Endothelial cell of umbilical vein (primary cell): Measurements from ENCODE around the gene TBC1D16. TPM values are rescaled to one million over a fixed set of nuclear protein-coding genes. Genes with fewer than 3 reads are reported as not detected.

Experiments used
- BruUV-seq: library from RNA; stranded (reverse); fragments of 400-500 nt; replicated peaks from 2 replicates; lab custom pipeline; 2021; lab: Mats Ljungman, UMichigan
- CTCF ChIA-PET: fragments of 300-600, 350-600 bp; sonication (Branson Sonifier 250); formaldehyde crosslinking; loops from one replicate; lab custom pipeline; 2021; ENCODE audit warnings: antibody characterized with exemption, inconsistent platforms; lab: Charles Lee
- POLR2A ChIA-PET: fragments of 300-600, 350-600 bp; sonication (Branson Sonifier 250); formaldehyde crosslinking; loops from one replicate; lab custom pipeline; 2021; ENCODE audit warnings: antibody characterized with exemption, inconsistent platforms; lab: Charles Lee
- DNase-seq: peaks from one replicate; pipeline ENCODE4 v3.0.0-alpha.2; 2011; ENCODE audit warnings: low read depth, low spot score
- FAIRE-seq: peaks from 2 replicates; lab custom pipeline; 2011; peaks lifted over from hg19 to GRCh38; lab: Jason Lieb, UNC
- H2AFZ ChIP-seq: 2 replicates; pipeline ENCODE4 v1.6.0; 2012; ENCODE audit warnings: low read depth, low read length, control low read depth, inconsistent platforms
- H3K27ac ChIP-seq: 2 replicates; pipeline ENCODE4 v1.5.1; 2011; ENCODE audit warnings: low read depth, mild to moderate bottlenecking, control low read depth, low read length, moderate library complexity; ENCODE audit not compliant: insufficient read depth
- H3K27me3 ChIP-seq, 2 experiments: 2 replicates each; pipeline versions ENCODE4 v1.6.0 to v1.6.1; 2011; ENCODE audit warnings: low read length in 2 of 2, mixed read lengths in 1 of 2; ENCODE audit not compliant: control insufficient read depth in 2 of 2, insufficient read depth in 2 of 2
- H3K36me3 ChIP-seq, 2 experiments: 2 replicates in 1 of 2; 3 replicates in 1 of 2; pipeline ENCODE4 v1.5.1; 2011; ENCODE audit warnings: low read length in 2 of 2, mild to moderate bottlenecking in 1 of 2, moderate library complexity in 1 of 2; ENCODE audit not compliant: control insufficient read depth in 2 of 2, insufficient read depth in 2 of 2; ENCODE audit errors: extremely low read depth in 1 of 2
- H3K4me1 ChIP-seq: 3 replicates; pipeline ENCODE4 v1.5.1; 2011; ENCODE audit warnings: mild to moderate bottlenecking, low read length; ENCODE audit not compliant: control insufficient read depth, insufficient read depth; ENCODE audit errors: extremely low read depth
- H3K4me2 ChIP-seq: 2 replicates; pipeline ENCODE4 v1.6.1; 2011; ENCODE audit warnings: low read length, control low read depth, mixed read lengths; ENCODE audit not compliant: insufficient read depth
- H3K4me3 ChIP-seq, 3 experiments: fragments of 200-600 bp in 1 of 3; sonication (generic), shearing (Covaris generic) in 1 of 3; replicated peaks in 1 of 3; 2 replicates each; pipeline ENCODE4 v1.5.1; 2011 to 2016; ENCODE audit warnings: control low read depth in 3 of 3, low read length in 3 of 3, mild to moderate bottlenecking in 2 of 3, inconsistent platforms in 1 of 3, low read depth in 1 of 3, moderate library complexity in 1 of 3; ENCODE audit not compliant: insufficient read depth in 1 of 3
- H3K79me2 ChIP-seq: 2 replicates; pipeline ENCODE4 v1.6.0; 2012; ENCODE audit warnings: low read length, inconsistent platforms; ENCODE audit not compliant: control insufficient read depth, insufficient read depth
- H3K9ac ChIP-seq: replicated peaks from 2 replicates; pipeline ENCODE3; 2011; ENCODE audit warnings: low read length, control low read depth; ENCODE audit not compliant: insufficient read depth; ENCODE audit errors: extremely low read depth
- H3K9me1 ChIP-seq: replicated peaks from 3 replicates; pipeline ENCODE4 v1.6.0; 2011; ENCODE audit warnings: mild to moderate bottlenecking, low read length; ENCODE audit not compliant: control insufficient read depth, insufficient read depth; ENCODE audit errors: extremely low read depth
- H3K9me3 ChIP-seq: replicated peaks from 2 replicates; pipeline ENCODE4 v1.5.1; 2012; ENCODE audit warnings: low read length, inconsistent platforms; ENCODE audit not compliant: control insufficient read depth, insufficient read depth
- H4K20me1 ChIP-seq: replicated peaks from 2 replicates; pipeline ENCODE3; 2011; ENCODE audit warnings: mild to moderate bottlenecking, low read length; ENCODE audit not compliant: control insufficient read depth, insufficient read depth; ENCODE audit errors: extremely low read depth
- EZH2 ChIP-seq: IDR thresholded peaks from 2 replicates; pipeline ENCODE4 v1.6.1; 2012; ENCODE audit warnings: borderline replicate concordance, low read depth, mild to moderate bottlenecking, moderate library complexity, low read length, inconsistent platforms; ENCODE audit not compliant: severe bottlenecking
- FOS ChIP-seq: IDR thresholded peaks from 2 replicates; pipeline ENCODE4 v1.6.1; 2011; ENCODE audit warnings: mild to moderate bottlenecking, low read length, moderate library complexity, borderline replicate concordance; ENCODE audit not compliant: insufficient read depth
- GATA2 ChIP-seq: IDR thresholded peaks from 2 replicates; pipeline ENCODE4 v1.7.0; 2011; ENCODE audit warnings: low read depth, mild to moderate bottlenecking, moderate library complexity, mixed read lengths, low read length; ENCODE audit not compliant: insufficient read length, insufficient read depth
- MYC ChIP-seq: IDR thresholded peaks from one replicate; pipeline ENCODE4 v1.6.1; 2011; ENCODE audit warnings: mild to moderate bottlenecking, low read depth, low read length
- POLR2AphosphoS5 ChIP-seq: IDR thresholded peaks from 2 replicates; pipeline ENCODE4 v1.6.1; 2012; ENCODE audit warnings: low read depth, mild to moderate bottlenecking, control low read depth, low read length, moderate library complexity; ENCODE audit not compliant: insufficient read depth
- dilution Hi-C: fragments of 300-500 bp; cut with MboI; formaldehyde crosslinking; loops from one replicate; pipeline ENCODE4 v1.15.0; 2019; ENCODE audit warnings: low sequenced_read_pairs; ENCODE audit not compliant: extremely low pct_ligation_motif_present
- intact Hi-C: fragments of 100-400 bp; cut with micrococcal nuclease; formaldehyde crosslinking; loops from one replicate; pipeline ENCODE4 v1.10.0; 2022
- polyA plus RNA-seq, 4 experiments: library from polyadenylated mRNA; depleted of rRNA in 3 of 4; stranded (reverse) in 3 of 4; unstranded in 1 of 4; fragments of >200 nt; gene quantifications; 2 replicates each; pipeline versions ENCODE4 v1.2.1 to v1.2.3, GENCODE V29; 2011 to 2012; ENCODE audit warnings: missing spikeins in 1 of 4
- total RNA-seq: library from RNA; stranded (reverse); gene quantifications from 2 replicates; pipeline ENCODE4 v1.2.3, GENCODE V29; 2021
- TF ChIP-seq, protein P1 (sequence below), 2 donors: IDR thresholded peaks; 1 replicate in 1 of 2; 2 replicates in 1 of 2; pipeline ENCODE4 v1.5.1; 2011; ENCODE audit warnings: low read length in 2 of 2, mild to moderate bottlenecking in 2 of 2, moderate library complexity in 2 of 2, control low read depth in 1 of 2, inconsistent platforms in 1 of 2, low read depth in 1 of 2; ENCODE audit not compliant: insufficient read depth in 1 of 2; ENCODE audit errors: extremely low read depth in 1 of 2
- TF ChIP-seq, protein P2 (sequence below): IDR thresholded peaks from 2 replicates; pipeline ENCODE4 v1.6.1; 2011; ENCODE audit not compliant: insufficient read depth, insufficient read length

Gene TBC1D16
- total and polyA plus RNA-seq, 2 donors (not counting 3 experiments of a cell fraction or from before 2014, with no cell fraction given), result 12.9 to 48.6 TPM

- intact Hi-C loops (no loop called here), dilution Hi-C loops (no loop called here)
- ChIA-PET CTCF (no interaction called here), POLR2A (no interaction called here)
- Histone ChIP-seq H3K9me1 (no peaks in the 10 kb centered on the region), H3K4me1 (no peaks in the 10 kb centered on the region), H3K9me3 (no peaks in the 10 kb centered on the region), H3K4me3 (no peak overlapping the region), H3K9ac (no peak overlapping the region), H2AFZ (no peak overlapping the region), H3K27me3 (no peaks in the 10 kb centered on the region), H4K20me1 (no peaks in the 10 kb centered on the region), H3K4me2 (no peak overlapping the region), H3K27ac (no peak overlapping the region), H3K36me3 (peaks cover 0 to 38% of the 10 kb centered on the region in 2 experiments), H3K79me2 (no peaks in the 10 kb centered on the region)
- DNase-seq (peak; percentile 32), FAIRE-seq (no peak)
- BruUV-seq, result no TSS peak
- no peak for TF ChIP-seq MYC
- no peak for TF ChIP-seq FOS
- TF ChIP-seq EZH2, result no peak
Measured at GRCh38 chr17:79942591-79943346, 92.9 kb downstream of the TBC1D16 start.

- Histone ChIP-seq H3K9ac (no peak overlapping the region), H3K4me2 (no peak overlapping the region), H3K9me1 (no peaks in the 10 kb centered on the region), H2AFZ (no peak overlapping the region), H3K4me1 (no peaks in the 10 kb centered on the region), H4K20me1 (no peaks in the 10 kb centered on the region), H3K9me3 (no peaks in the 10 kb centered on the region), H3K79me2 (no peaks in the 10 kb centered on the region), H3K27ac (no peak overlapping the region), H3K4me3 (no peak overlapping the region), H3K36me3 (peaks cover 0 to 32% of the 10 kb centered on the region in 2 experiments), H3K27me3 (no peaks in the 10 kb centered on the region)
- BruUV-seq, result no TSS peak
- ChIA-PET CTCF (interaction anchor here (0.6 kb wide), 1 partner anchor 103 kb away, joined by 3 read pairs; the partner anchor contains the start of gene CBX4), POLR2A (no interaction called here)
- TF ChIP-seq GATA2 (no peak), POLR2AphosphoS5 (no peak), EZH2 (no peak)
- TF ChIP-seq, protein P1, sequence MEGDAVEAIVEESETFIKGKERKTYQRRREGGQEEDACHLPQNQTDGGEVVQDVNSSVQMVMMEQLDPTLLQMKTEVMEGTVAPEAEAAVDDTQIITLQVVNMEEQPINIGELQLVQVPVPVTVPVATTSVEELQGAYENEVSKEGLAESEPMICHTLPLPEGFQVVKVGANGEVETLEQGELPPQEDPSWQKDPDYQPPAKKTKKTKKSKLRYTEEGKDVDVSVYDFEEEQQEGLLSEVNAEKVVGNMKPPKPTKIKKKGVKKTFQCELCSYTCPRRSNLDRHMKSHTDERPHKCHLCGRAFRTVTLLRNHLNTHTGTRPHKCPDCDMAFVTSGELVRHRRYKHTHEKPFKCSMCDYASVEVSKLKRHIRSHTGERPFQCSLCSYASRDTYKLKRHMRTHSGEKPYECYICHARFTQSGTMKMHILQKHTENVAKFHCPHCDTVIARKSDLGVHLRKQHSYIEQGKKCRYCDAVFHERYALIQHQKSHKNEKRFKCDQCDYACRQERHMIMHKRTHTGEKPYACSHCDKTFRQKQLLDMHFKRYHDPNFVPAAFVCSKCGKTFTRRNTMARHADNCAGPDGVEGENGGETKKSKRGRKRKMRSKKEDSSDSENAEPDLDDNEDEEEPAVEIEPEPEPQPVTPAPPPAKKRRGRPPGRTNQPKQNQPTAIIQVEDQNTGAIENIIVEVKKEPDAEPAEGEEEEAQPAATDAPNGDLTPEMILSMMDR (IDR thresholded peaks at IDR 0.05; ENCODE audit: extremely low read depth in 1 of 2, insufficient read depth in 1 of 2, low read depth in 1 of 2, low read length in 2 of 2), result no peak
- TF ChIP-seq, protein P2, sequence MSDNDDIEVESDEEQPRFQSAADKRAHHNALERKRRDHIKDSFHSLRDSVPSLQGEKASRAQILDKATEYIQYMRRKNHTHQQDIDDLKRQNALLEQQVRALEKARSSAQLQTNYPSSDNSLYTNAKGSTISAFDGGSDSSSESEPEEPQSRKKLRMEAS, result no peak
- intact Hi-C loops (no loop called here), dilution Hi-C loops (no loop called here)
- FAIRE-seq (no peak), DNase-seq (no peak)
Measured at GRCh38 chr17:79942011-79942405, 93.7 kb downstream of the TBC1D16 start.
